H1 (cell line): ENCODE data around the gene DESI1. TPM values are rescaled to one million over a fixed set of nuclear protein-coding genes. Genes with fewer than 3 reads are reported as not detected.

Source experiments
- BACH1 ChIP-seq: IDR thresholded peaks from 2 replicates; pipeline ENCODE4 v1.6.1; 2012; ENCODE audit warnings: low read length, improper control_type of control experiment
- CEBPB ChIP-seq: IDR thresholded peaks from 2 replicates; pipeline ENCODE4 v1.6.1; 2012; ENCODE audit warnings: low read depth, low read length
- JUN ChIP-seq: IDR thresholded peaks from 2 replicates; pipeline ENCODE4 v1.6.1; 2011; ENCODE audit warnings: low read depth, mild to moderate bottlenecking, improper control_type of control experiment, low read length
- SP1 ChIP-seq: IDR thresholded peaks from 2 replicates; pipeline ENCODE4 v1.6.1; 2011; ENCODE audit warnings: low read depth, low read length
- TAF1 ChIP-seq: IDR thresholded peaks from 2 replicates; pipeline ENCODE4 v1.6.1; 2011; ENCODE audit warnings: mild to moderate bottlenecking, low read depth, low read length
- polyA plus RNA-seq, 7 experiments: library from polyadenylated mRNA; depleted of rRNA in 3 of 7; stranded (reverse) in 5 of 7; unstranded in 2 of 7; fragments of >200 nt in 5 of 7; fragments of 200-250 nt in 2 of 7; gene quantifications; 1 replicate in 5 of 7; 2 replicates in 1 of 7; 4 replicates in 1 of 7; pipeline versions ENCODE4 v1.2.1 to v1.2.3, GENCODE V29; 2011 to 2013; ENCODE audit warnings: missing spikeins in 2 of 7, mixed read lengths in 2 of 7
- total RNA-seq: library from RNA; stranded (reverse); fragmentation: NEBNext Ultra II Directional; extraction: Animal tissue kit (Norgen Biotek cat#: 25700); gene quantifications from 2 replicates; pipeline ENCODE4 v1.2.1, GENCODE V29; 2021

DESI1 gene
- total and polyA plus RNA-seq, 2 of the 8 experiments (the other 6 are each of a cell fraction or from before 2014, with no cell fraction given) = 27.6 to 34.3 TPM

GRCh38 chr22:41568811-41569210, 52.0 kb downstream of the DESI1 start (continued):
- no peak for TF ChIP-seq CEBPB
- TF ChIP-seq BACH1 = no peak
- no peak for TF ChIP-seq TAF1
- no peak for TF ChIP-seq JUN
- TF ChIP-seq SP1 = no peak
